ENCODE data around the gene SPTBN1. TPM values are rescaled to one million over a fixed set of nuclear protein-coding genes. Genes with fewer than 3 reads are reported as not detected.
A peak's percentile ranks its signal among the peaks of the same experiment; 100 is the strongest.
"Not testable (repeated sequence)": the region's sequence is repeated elsewhere in the genome, so short reads cannot be mapped to it uniquely, and the experiment has no call there.

Gene SPTBN1
- total RNA-seq, 2 donors from 2014 or later = 117 to 135 TPM

GRCh38 chr2:54525321-54525720, 69.2 kb downstream of the SPTBN1 start:
- no peaks in the 10 kb centered on the region for H3K36me3 Mint-ChIP-seq
- ATAC-seq (no peak), DNase-seq (ENCODE audit: low spot score in 2 of 2) (no peak)
- H3K9me3 Mint-ChIP-seq = no peaks in the 10 kb centered on the region
- H3K27ac Mint-ChIP-seq = no peak overlapping the region

GRCh38 chr2:54526226-54526879, 70.2 kb downstream of the SPTBN1 start:
- H3K27ac Mint-ChIP-seq = no peak overlapping the region
- ATAC-seq = no peak
- no peak for DNase-seq (ENCODE audit: low spot score in 2 of 2)
- no peaks in the 10 kb centered on the region for H3K9me3 Mint-ChIP-seq
- no peaks in the 10 kb centered on the region for H3K36me3 Mint-ChIP-seq

- ATAC-seq = no peak
- Mint-ChIP-seq H3K27ac (no peak overlapping the region), H3K36me3 (no peaks in the 10 kb centered on the region), H3K9me3 (no peaks in the 10 kb centered on the region)
- no peak for DNase-seq (ENCODE audit: low spot score in 2 of 2)
Measured at GRCh38 chr2:54528311-54528955, 72.3 kb downstream of the SPTBN1 start.

GRCh38 chr2:54529518-54529917, 73.4 kb downstream of the SPTBN1 start:
- not testable (repeated sequence) for ATAC-seq; H3K27ac Mint-ChIP-seq; H3K9me3 Mint-ChIP-seq; DNase-seq (ENCODE audit: low spot score in 2 of 2); H3K36me3 Mint-ChIP-seq

GRCh38 chr2:54529935-54530334, 73.8 kb downstream of the SPTBN1 start:
- Mint-ChIP-seq H3K9me3 (no peaks in the 10 kb centered on the region), H3K36me3 (no peaks in the 10 kb centered on the region), H3K27ac (no peak overlapping the region)
- peak; percentile 24 to 37 for ATAC-seq
- no peak for DNase-seq (ENCODE audit: low spot score in 2 of 2)

- Mint-ChIP-seq H3K9me3 (no peaks in the 10 kb centered on the region), H3K36me3 (no peaks in the 10 kb centered on the region), H3K27ac (no peak overlapping the region)
- DNase-seq (ENCODE audit: low spot score in 2 of 2) (no peak), ATAC-seq (no peak)
Measured at GRCh38 chr2:54531558-54531957, 75.4 kb downstream of the SPTBN1 start.

- Mint-ChIP-seq H3K27ac (no peak overlapping the region), H3K36me3 (no peaks in the 10 kb centered on the region), H3K9me3 (no peaks in the 10 kb centered on the region)
- DNase-seq (ENCODE audit: low spot score in 2 of 2) (no peak), ATAC-seq (no peak)
Measured at GRCh38 chr2:54534221-54534620, 78.1 kb downstream of the SPTBN1 start.

GRCh38 chr2:54534625-54535024, 78.5 kb downstream of the SPTBN1 start:
- no peaks in the 10 kb centered on the region for H3K9me3 Mint-ChIP-seq
- ATAC-seq (no peak), DNase-seq (ENCODE audit: low spot score in 2 of 2) (no peak)
- peak overlapping the region in 1 of 2 donors; percentile 18 for H3K27ac Mint-ChIP-seq
- H3K36me3 Mint-ChIP-seq = no peaks in the 10 kb centered on the region

GRCh38 chr2:54535599-54536195, 79.6 kb downstream of the SPTBN1 start:
- no peak for ATAC-seq
- DNase-seq (ENCODE audit: low spot score in 2 of 2) = no peak
- no peak overlapping the region for H3K27ac Mint-ChIP-seq
- no peaks in the 10 kb centered on the region for H3K9me3 Mint-ChIP-seq
- no peaks in the 10 kb centered on the region for H3K36me3 Mint-ChIP-seq

- DNase-seq (ENCODE audit: low spot score in 2 of 2) = no peak
- Mint-ChIP-seq H3K9me3 (no peaks in the 10 kb centered on the region), H3K36me3 (no peaks in the 10 kb centered on the region), H3K27ac (no peak overlapping the region)
- no peak for ATAC-seq
Measured at GRCh38 chr2:54536720-54537119, 80.6 kb downstream of the SPTBN1 start.

GRCh38 chr2:54538537-54538936, 82.4 kb downstream of the SPTBN1 start:
- DNase-seq (ENCODE audit: low spot score in 2 of 2) = no peak
- Mint-ChIP-seq H3K27ac (no peak overlapping the region), H3K36me3 (no peaks in the 10 kb centered on the region), H3K9me3 (no peaks in the 10 kb centered on the region)
- ATAC-seq = no peak

GRCh38 chr2:54539683-54540082, 83.6 kb downstream of the SPTBN1 start:
- Mint-ChIP-seq H3K9me3 (no peaks in the 10 kb centered on the region), H3K27ac (no peak overlapping the region), H3K36me3 (no peaks in the 10 kb centered on the region)
- no peak for ATAC-seq
- DNase-seq (ENCODE audit: low spot score in 2 of 2) = no peak

GRCh38 chr2:54540194-54540593, 84.1 kb downstream of the SPTBN1 start:
- DNase-seq (ENCODE audit: low spot score in 2 of 2) = no peak
- H3K36me3 Mint-ChIP-seq = no peaks in the 10 kb centered on the region
- H3K27ac Mint-ChIP-seq = no peak overlapping the region
- ATAC-seq = no peak
- H3K9me3 Mint-ChIP-seq = no peaks in the 10 kb centered on the region

GRCh38 chr2:54541995-54542394, 85.9 kb downstream of the SPTBN1 start:
- Mint-ChIP-seq H3K27ac (no peak overlapping the region), H3K9me3 (no peaks in the 10 kb centered on the region), H3K36me3 (no peaks in the 10 kb centered on the region)
- DNase-seq (ENCODE audit: low spot score in 2 of 2) (no peak), ATAC-seq (no peak)

- no peak overlapping the region for H3K27ac Mint-ChIP-seq
Measured at GRCh38 chr2:54543733-54544396, 87.7 kb downstream of the SPTBN1 start.

GRCh38 chr2:54545702-54546450, 89.7 kb downstream of the SPTBN1 start:
- ATAC-seq = peak in 1 of 2 donors; percentile 74
- no peaks in the 10 kb centered on the region for H3K36me3 Mint-ChIP-seq
- no peak for DNase-seq (ENCODE audit: low spot score in 2 of 2)
- H3K9me3 Mint-ChIP-seq = peaks cover 0 to 6% of the 10 kb centered on the region in 2 donors
- H3K27ac Mint-ChIP-seq = no peak overlapping the region

More at GRCh38 chr2:54543733-54544396, 87.7 kb downstream of the SPTBN1 start:
- Mint-ChIP-seq H3K9me3 (no peaks in the 10 kb centered on the region), H3K36me3 (no peaks in the 10 kb centered on the region)
- DNase-seq (ENCODE audit: low spot score in 2 of 2) = no peak
- ATAC-seq = no peak

GRCh38 chr2:54546518-54546917, 90.4 kb downstream of the SPTBN1 start:
- Mint-ChIP-seq H3K27ac (no peak overlapping the region), H3K9me3 (peaks cover 0 to 6% of the 10 kb centered on the region in 2 donors), H3K36me3 (no peaks in the 10 kb centered on the region)
- no peak for ATAC-seq
- no peak for DNase-seq (ENCODE audit: low spot score in 2 of 2)
